GM12878 (cell line): ENCODE results near the gene CTNNA2.

ENCODE experiments used
- CEBPB ChIP-seq, 2 experiments: fragments of 150-350 bp in 1 of 2; IDR thresholded peaks; 2 replicates each; pipeline ENCODE4 v1.6.1; 2012 to 2014; ENCODE audit warnings: low read depth in 2 of 2, low read length in 2 of 2, borderline replicate concordance in 1 of 2, inconsistent platforms in 1 of 2
- CHD2 ChIP-seq: IDR thresholded peaks from 2 replicates; pipeline ENCODE4 v1.6.1; 2011; ENCODE audit warnings: low read depth, low read length, improper control_type of control experiment, borderline replicate concordance
- EZH2 ChIP-seq: IDR thresholded peaks from 2 replicates; pipeline ENCODE4 v1.6.1; 2012; ENCODE audit warnings: low read depth, mild to moderate bottlenecking, control low read depth, inconsistent platforms, low read length, borderline replicate concordance; ENCODE audit not compliant: control insufficient read depth
- PML ChIP-seq: IDR thresholded peaks from 2 replicates; pipeline ENCODE4 v1.6.1; 2012; ENCODE audit warnings: low read length, inconsistent platforms
- RAD21 ChIP-seq: IDR thresholded peaks from 2 replicates; pipeline ENCODE4 v1.6.1; 2011; ENCODE audit warnings: mild to moderate bottlenecking, low read depth, low read length, moderate library complexity; ENCODE audit not compliant: insufficient read depth
- SMARCA5 ChIP-seq: fragments of 450-650 bp; IDR thresholded peaks from 2 replicates; pipeline ENCODE4 v1.6.1; 2017; ENCODE audit warnings: mild to moderate bottlenecking
- TF ChIP-seq, protein P1 (sequence below), 3 experiments: IDR thresholded peaks in 2 of 3; conservative IDR thresholded peaks in 1 of 3; 2 replicates each; pipeline ENCODE4 v1.5.1; 2011; ENCODE audit warnings: low read depth in 3 of 3, low read length in 3 of 3, mild to moderate bottlenecking in 3 of 3, control low read depth in 2 of 3, moderate library complexity in 2 of 3, inconsistent platforms in 1 of 3, mixed read lengths in 1 of 3; ENCODE audit not compliant: control insufficient read depth in 2 of 3, insufficient read depth in 1 of 3; ENCODE audit errors: extremely low read depth in 1 of 3
- TF ChIP-seq, protein P2 (sequence below): IDR thresholded peaks from 2 replicates; pipeline ENCODE4 v1.6.1; 2012; ENCODE audit warnings: low read depth, low read length, improper control_type of control experiment

DNA sequence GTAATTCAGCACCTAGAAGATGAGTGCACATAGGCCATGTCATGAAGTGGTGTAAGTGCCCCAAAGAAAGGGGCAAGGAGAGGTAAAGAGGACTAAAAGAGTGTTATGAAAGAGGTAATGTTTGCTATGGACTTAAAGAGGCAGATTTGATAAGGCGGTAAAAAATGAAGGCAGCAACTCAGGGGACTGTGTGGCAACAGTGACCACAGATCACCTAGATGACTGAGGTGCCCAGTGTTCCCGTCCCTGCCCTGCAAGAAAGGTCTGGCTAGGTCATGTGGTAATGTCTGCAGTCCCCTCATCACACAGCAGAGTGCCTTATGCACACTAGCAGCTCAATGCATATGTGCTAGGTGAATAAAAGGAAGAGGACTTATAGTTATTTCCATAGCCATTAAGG lies 434.9 kb downstream of the CTNNA2 start:
- TF ChIP-seq, protein P1, sequence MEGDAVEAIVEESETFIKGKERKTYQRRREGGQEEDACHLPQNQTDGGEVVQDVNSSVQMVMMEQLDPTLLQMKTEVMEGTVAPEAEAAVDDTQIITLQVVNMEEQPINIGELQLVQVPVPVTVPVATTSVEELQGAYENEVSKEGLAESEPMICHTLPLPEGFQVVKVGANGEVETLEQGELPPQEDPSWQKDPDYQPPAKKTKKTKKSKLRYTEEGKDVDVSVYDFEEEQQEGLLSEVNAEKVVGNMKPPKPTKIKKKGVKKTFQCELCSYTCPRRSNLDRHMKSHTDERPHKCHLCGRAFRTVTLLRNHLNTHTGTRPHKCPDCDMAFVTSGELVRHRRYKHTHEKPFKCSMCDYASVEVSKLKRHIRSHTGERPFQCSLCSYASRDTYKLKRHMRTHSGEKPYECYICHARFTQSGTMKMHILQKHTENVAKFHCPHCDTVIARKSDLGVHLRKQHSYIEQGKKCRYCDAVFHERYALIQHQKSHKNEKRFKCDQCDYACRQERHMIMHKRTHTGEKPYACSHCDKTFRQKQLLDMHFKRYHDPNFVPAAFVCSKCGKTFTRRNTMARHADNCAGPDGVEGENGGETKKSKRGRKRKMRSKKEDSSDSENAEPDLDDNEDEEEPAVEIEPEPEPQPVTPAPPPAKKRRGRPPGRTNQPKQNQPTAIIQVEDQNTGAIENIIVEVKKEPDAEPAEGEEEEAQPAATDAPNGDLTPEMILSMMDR (IDR thresholded peaks at IDR 0.05 in 2 of 3, conservative IDR thresholded peaks at IDR 0.05 in 1 of 3; ENCODE audit: control insufficient read depth in 2 of 3, extremely low read depth in 1 of 3, insufficient read depth in 1 of 3, low read depth in 3 of 3, low read length in 3 of 3), result no peak
- TF ChIP-seq EZH2 (no peak), RAD21 (no peak), CEBPB (IDR thresholded peaks at IDR 0.05; ENCODE audit: borderline replicate concordance in 1 of 2, low read depth in 2 of 2, low read length in 2 of 2) (no peak), SMARCA5 (no peak), CHD2 (no peak), PML (no peak)
- TF ChIP-seq, protein P2, sequence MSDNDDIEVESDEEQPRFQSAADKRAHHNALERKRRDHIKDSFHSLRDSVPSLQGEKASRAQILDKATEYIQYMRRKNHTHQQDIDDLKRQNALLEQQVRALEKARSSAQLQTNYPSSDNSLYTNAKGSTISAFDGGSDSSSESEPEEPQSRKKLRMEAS, result no peak
